ENCODE measurements around the gene HNRNPA2B1. TPM values are rescaled to one million over a fixed set of nuclear protein-coding genes. Genes with fewer than 3 reads are reported as not detected.

The HNRNPA2B1 gene
- total RNA-seq, 1 donor = 82.9 TPM

- DNase-seq (ENCODE audit: insufficient read length, low spot score, missing footprints) = no peak
- no peak overlapping the region for H2AFZ ChIP-seq (ENCODE audit: low read length)
- no peak for TF ChIP-seq CTCF (IDR thresholded peaks at IDR 0.05; ENCODE audit: extremely low read depth, low read depth, low read length)
- H3K4me2 ChIP-seq (ENCODE audit: insufficient read depth, low read length) = no peak overlapping the region
- H3K79me2 ChIP-seq (ENCODE audit: insufficient read depth, low read length) = no peaks in the 10 kb centered on the region
- H3K27ac ChIP-seq (ENCODE audit: low read depth, low read length) = no peak overlapping the region
- H3K36me3 ChIP-seq (ENCODE audit: insufficient read depth, low read length) = no peaks in the 10 kb centered on the region
- H3K9me3 ChIP-seq (ENCODE audit: low read depth, low read length) = no peaks in the 10 kb centered on the region
- H3K4me1 ChIP-seq (ENCODE audit: insufficient read depth, low read length) = no peaks in the 10 kb centered on the region
- no peak overlapping the region for H3K4me3 ChIP-seq (ENCODE audit: insufficient read depth, low read length)
- H4K20me1 ChIP-seq (ENCODE audit: insufficient read depth, low read length) = no peaks in the 10 kb centered on the region
- H3K27me3 ChIP-seq (ENCODE audit: insufficient read depth, low read length) = peaks cover 9% of the 10 kb centered on the region
Observed at GRCh38 chr7:26172048-26172447, 28.5 kb downstream of the HNRNPA2B1 start.

- Histone ChIP-seq H3K4me3 (ENCODE audit: insufficient read depth, low read length) (no peak overlapping the region), H3K9me3 (ENCODE audit: low read depth, low read length) (no peaks in the 10 kb centered on the region), H3K36me3 (ENCODE audit: insufficient read depth, low read length) (no peaks in the 10 kb centered on the region), H3K27ac (ENCODE audit: low read depth, low read length) (no peak overlapping the region), H4K20me1 (ENCODE audit: insufficient read depth, low read length) (no peaks in the 10 kb centered on the region), H3K27me3 (ENCODE audit: insufficient read depth, low read length) (peaks cover 9% of the 10 kb centered on the region), H3K79me2 (ENCODE audit: insufficient read depth, low read length) (no peaks in the 10 kb centered on the region), H3K4me1 (ENCODE audit: insufficient read depth, low read length) (no peaks in the 10 kb centered on the region), H3K4me2 (ENCODE audit: insufficient read depth, low read length) (no peak overlapping the region), H2AFZ (ENCODE audit: low read length) (no peak overlapping the region)
- no peak for DNase-seq (ENCODE audit: insufficient read length, low spot score, missing footprints)
- no peak for TF ChIP-seq CTCF (IDR thresholded peaks at IDR 0.05; ENCODE audit: extremely low read depth, low read depth, low read length)
Observed at GRCh38 chr7:26171601-26172000, 28.9 kb downstream of the HNRNPA2B1 start.

DNA sequence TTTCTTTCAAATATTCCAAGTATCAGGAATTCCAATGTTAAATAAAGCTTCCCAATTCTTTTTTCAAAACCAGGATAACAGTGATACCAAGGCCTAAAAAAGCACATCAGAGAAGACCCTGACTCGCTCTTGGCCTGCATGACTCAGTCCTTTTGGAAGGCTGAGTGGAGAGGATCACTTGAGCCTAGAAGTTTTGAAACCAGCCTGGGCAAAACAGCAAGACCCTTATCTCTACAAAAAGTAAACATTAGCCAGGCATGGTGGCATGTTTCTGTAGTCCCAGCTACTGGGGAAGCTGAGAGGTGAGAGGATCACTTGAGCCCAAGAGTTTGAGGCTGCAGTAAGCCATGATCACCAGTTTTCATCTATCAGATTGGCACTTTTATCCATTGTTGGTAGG is 29.9 kb downstream of the HNRNPA2B1 start:
- no peak for TF ChIP-seq CTCF (IDR thresholded peaks at IDR 0.05; ENCODE audit: extremely low read depth, low read depth, low read length)
- Histone ChIP-seq H4K20me1 (ENCODE audit: insufficient read depth, low read length) (no peaks in the 10 kb centered on the region), H3K4me2 (ENCODE audit: insufficient read depth, low read length) (no peak overlapping the region), H3K4me3 (ENCODE audit: insufficient read depth, low read length) (no peak overlapping the region), H3K27ac (ENCODE audit: low read depth, low read length) (no peak overlapping the region), H3K27me3 (ENCODE audit: insufficient read depth, low read length) (peaks cover 9% of the 10 kb centered on the region), H3K79me2 (ENCODE audit: insufficient read depth, low read length) (no peaks in the 10 kb centered on the region), H3K4me1 (ENCODE audit: insufficient read depth, low read length) (no peaks in the 10 kb centered on the region), H2AFZ (ENCODE audit: low read length) (no peak overlapping the region), H3K36me3 (ENCODE audit: insufficient read depth, low read length) (no peaks in the 10 kb centered on the region), H3K9me3 (ENCODE audit: low read depth, low read length) (no peaks in the 10 kb centered on the region)
- no peak for DNase-seq (ENCODE audit: insufficient read length, low spot score, missing footprints)

- no peak overlapping the region for H3K27ac ChIP-seq (ENCODE audit: low read depth, low read length)
- peaks cover 9% of the 10 kb centered on the region for H3K27me3 ChIP-seq (ENCODE audit: insufficient read depth, low read length)
- no peak for TF ChIP-seq CTCF (IDR thresholded peaks at IDR 0.05; ENCODE audit: extremely low read depth, low read depth, low read length)
- no peaks in the 10 kb centered on the region for H4K20me1 ChIP-seq (ENCODE audit: insufficient read depth, low read length)
- no peak overlapping the region for H3K4me3 ChIP-seq (ENCODE audit: insufficient read depth, low read length)
- H3K79me2 ChIP-seq (ENCODE audit: insufficient read depth, low read length) = no peaks in the 10 kb centered on the region
- no peak overlapping the region for H3K4me2 ChIP-seq (ENCODE audit: insufficient read depth, low read length)
- no peak overlapping the region for H2AFZ ChIP-seq (ENCODE audit: low read length)
- no peak for DNase-seq (ENCODE audit: insufficient read length, low spot score, missing footprints)
- H3K9me3 ChIP-seq (ENCODE audit: low read depth, low read length) = no peaks in the 10 kb centered on the region
- H3K4me1 ChIP-seq (ENCODE audit: insufficient read depth, low read length) = no peaks in the 10 kb centered on the region
- H3K36me3 ChIP-seq (ENCODE audit: insufficient read depth, low read length) = no peaks in the 10 kb centered on the region
Observed at GRCh38 chr7:26169271-26169670, 31.3 kb downstream of the HNRNPA2B1 start.
